Bronchial epithelial cell (primary cell): ENCODE measurements around the gene PSG11. TPM values are rescaled to one million over a fixed set of nuclear protein-coding genes. Genes with fewer than 3 reads are reported as not detected.
"Not testable (repeated sequence)": the region's sequence is repeated elsewhere in the genome, so short reads cannot be mapped to it uniquely, and the experiment has no call there.

ENCODE experiments used
- DNase-seq: peaks from one replicate; pipeline ENCODE4 v3.0.0-alpha.2; 2010; ENCODE audit warnings: low read depth
- FAIRE-seq: peaks from 2 replicates; lab custom pipeline; 2011; peaks lifted over from hg19 to GRCh38; lab: Jason Lieb, UNC
- H3K27me3 ChIP-seq: 2 replicates; pipeline ENCODE4 v1.5.1; 2011; ENCODE audit warnings: low read length; ENCODE audit not compliant: control insufficient read depth, insufficient read depth
- H3K36me3 ChIP-seq: 2 replicates; pipeline ENCODE4 v1.5.1; 2011; ENCODE audit warnings: low read length; ENCODE audit not compliant: control insufficient read depth, insufficient read depth
- H3K4me3 ChIP-seq: 2 replicates; pipeline ENCODE4 v1.5.1; 2011; ENCODE audit warnings: mild to moderate bottlenecking, low read depth, low read length, control low read depth
- total RNA-seq: library from RNA; depleted of rRNA; stranded (reverse); fragments of >200 nt; gene quantifications from 2 replicates; pipeline ENCODE4 v1.2.1, GENCODE V29; 2014
- TF ChIP-seq, protein P1 (sequence below): IDR thresholded peaks from 2 replicates; pipeline ENCODE4 v1.5.1; 2011; ENCODE audit warnings: mild to moderate bottlenecking, moderate library complexity, low read length, control low read depth, inconsistent platforms; ENCODE audit not compliant: insufficient read depth, severe bottlenecking

PSG11 gene
- total RNA-seq, 1 donor from 2014 or later, result not detected

DNA sequence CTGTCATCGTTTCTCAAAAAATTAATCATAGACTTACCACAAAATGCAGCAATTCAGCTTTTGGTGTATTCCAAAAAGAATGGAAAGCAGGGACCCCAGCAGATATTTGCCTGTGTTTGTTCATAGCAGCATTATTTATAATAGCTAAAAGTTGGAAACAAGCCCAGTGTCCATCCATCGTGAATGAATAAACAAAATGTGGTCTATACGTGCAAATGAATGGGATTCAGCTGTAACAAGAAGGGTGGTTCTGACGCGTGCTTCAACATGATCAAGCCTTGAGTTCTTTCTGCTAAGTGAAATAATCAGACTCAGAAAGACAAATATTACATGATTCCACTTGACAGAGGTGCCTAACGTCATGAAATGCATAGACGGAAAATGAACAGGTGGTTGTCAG lies 36.4 kb downstream of the PSG11 start:
- Histone ChIP-seq H3K4me3 (no peak overlapping the region), H3K27me3 (no peaks in the 10 kb centered on the region), H3K36me3 (no peaks in the 10 kb centered on the region)
- DNase-seq (peak; percentile 96), FAIRE-seq (no peak)
- TF ChIP-seq, protein P1, sequence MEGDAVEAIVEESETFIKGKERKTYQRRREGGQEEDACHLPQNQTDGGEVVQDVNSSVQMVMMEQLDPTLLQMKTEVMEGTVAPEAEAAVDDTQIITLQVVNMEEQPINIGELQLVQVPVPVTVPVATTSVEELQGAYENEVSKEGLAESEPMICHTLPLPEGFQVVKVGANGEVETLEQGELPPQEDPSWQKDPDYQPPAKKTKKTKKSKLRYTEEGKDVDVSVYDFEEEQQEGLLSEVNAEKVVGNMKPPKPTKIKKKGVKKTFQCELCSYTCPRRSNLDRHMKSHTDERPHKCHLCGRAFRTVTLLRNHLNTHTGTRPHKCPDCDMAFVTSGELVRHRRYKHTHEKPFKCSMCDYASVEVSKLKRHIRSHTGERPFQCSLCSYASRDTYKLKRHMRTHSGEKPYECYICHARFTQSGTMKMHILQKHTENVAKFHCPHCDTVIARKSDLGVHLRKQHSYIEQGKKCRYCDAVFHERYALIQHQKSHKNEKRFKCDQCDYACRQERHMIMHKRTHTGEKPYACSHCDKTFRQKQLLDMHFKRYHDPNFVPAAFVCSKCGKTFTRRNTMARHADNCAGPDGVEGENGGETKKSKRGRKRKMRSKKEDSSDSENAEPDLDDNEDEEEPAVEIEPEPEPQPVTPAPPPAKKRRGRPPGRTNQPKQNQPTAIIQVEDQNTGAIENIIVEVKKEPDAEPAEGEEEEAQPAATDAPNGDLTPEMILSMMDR, result no peak

DNA sequence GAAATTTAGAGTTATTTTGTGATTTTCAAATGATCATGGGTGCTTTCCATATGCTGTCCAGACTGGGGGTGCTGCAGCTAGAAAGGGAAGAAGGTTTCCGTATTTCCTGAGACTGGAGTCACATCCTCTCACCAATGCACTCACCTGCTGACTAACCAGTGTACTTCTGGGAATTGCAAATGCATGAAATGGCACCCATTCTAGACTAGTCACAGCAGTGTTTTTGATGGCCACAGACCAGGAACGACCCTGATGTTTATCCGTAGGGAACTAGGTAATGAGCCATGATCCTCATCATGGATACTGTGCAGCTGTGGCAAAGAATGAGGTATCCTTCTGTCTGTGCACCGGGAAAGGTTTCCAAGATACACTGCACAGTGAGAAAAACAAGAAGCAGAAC lies 37.1 kb downstream of the PSG11 start:
- DNase-seq, result peak; percentile 56
- FAIRE-seq, H3K27me3 ChIP-seq, H3K4me3 ChIP-seq, H3K36me3 ChIP-seq: not testable (repeated sequence)

DNA sequence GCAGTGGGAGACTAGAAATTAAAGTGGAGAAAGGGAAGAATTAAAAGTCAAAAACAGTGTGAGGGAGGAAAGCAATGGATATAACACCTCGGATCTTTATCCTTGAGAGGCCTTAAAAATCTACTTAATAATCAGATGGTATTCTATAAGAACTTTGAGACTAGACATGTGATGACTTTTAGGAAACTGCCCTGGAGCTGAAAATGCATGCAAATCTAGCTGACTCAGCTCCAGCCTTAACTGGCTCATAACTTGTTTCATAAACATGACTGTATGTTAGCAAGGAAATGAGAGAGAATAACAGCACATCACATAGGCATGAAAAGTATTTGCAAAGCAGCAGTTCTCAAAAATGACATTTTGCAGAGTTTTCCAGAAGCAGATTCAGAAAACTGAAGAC lies 38.1 kb downstream of the PSG11 start:
- H3K4me3 ChIP-seq, H3K36me3 ChIP-seq, DNase-seq, H3K27me3 ChIP-seq: not testable (repeated sequence)
- peak; percentile 50 for FAIRE-seq

DNA sequence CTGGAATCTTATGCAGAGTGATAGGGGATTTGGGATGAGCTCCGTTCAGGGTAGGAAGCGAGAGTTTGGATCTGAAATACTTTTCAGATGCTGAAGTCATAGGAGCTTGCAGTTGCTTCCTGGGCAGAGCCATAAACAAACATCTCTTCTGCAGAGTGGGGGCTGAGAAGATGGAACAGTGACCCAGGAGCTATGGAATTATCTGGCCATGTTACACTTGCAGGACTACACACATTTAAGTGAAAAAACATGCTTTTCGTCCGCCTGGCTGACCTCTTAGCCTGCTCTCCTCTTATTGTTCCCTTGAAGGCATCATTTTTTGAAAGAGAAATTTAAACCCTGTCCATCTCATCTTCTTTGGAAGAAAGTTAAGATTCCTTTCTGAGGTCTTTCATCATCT lies 40.7 kb downstream of the PSG11 start:
- TF ChIP-seq, protein P1, result no peak
- no peak for FAIRE-seq
- H3K4me3 ChIP-seq, result no peak overlapping the region
- no peaks in the 10 kb centered on the region for H3K36me3 ChIP-seq
- H3K27me3 ChIP-seq, result no peaks in the 10 kb centered on the region
- DNase-seq, result no peak

DNA sequence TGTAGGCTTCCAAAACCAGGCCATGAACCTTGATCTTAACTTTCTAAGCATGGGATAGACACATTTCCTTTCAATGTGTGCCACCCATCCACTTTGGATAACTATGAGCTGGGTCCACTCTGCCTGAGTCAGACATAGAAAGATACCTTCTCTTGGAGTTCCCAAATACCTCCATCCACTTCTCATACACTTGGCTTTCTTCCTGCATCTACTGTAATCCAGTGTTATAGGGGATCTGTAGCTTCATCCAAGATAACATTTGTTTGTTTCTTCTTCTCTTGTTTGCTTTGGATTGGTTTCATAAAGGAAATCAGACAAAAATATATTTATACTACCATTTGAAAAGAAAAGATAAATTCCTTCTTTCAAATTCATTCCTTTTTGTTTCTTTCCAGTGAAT lies 44.2 kb downstream of the PSG11 start:
- FAIRE-seq, DNase-seq, H3K27me3 ChIP-seq, H3K4me3 ChIP-seq, H3K36me3 ChIP-seq: not testable (repeated sequence)

DNA sequence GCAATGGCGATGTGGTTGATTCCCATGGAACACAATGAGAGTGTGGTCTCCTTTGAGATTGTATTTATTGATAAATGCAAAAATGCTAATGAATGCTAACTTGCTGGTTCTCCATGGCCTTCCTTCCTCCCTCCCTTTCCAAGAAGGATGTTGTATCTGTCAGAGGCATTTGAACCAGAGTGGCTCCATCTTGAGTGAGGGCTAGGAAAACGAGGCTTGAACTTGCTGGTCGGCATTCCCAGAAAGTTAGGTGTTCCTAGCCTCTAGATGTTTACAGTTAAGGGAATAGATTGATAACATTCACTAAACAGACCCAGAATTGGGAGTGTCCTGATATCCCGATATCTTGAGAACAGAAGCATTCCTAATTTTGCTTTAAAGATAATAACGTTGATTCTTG lies 54.8 kb downstream of the PSG11 start:
- not testable (repeated sequence) for H3K36me3 ChIP-seq, H3K27me3 ChIP-seq, FAIRE-seq, H3K4me3 ChIP-seq, DNase-seq

DNA sequence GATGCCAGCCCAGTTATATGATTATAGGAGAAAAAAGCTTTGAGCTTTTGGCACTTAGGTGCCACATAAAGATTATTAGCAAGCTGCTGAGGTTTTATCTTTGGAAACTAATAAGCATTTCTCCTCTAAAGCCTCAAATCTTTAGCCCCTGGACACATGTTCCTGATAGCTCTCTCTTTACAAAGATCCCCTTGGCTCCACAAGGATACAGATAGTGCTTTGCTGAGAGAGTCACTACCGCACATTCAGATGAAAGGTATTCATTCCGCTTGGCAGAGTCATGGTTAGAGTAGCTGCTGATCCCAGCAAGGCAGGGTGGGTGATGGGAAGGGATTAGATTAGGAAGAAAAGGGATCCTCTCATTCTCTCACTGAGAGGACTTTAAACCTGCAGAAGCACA lies 61.1 kb downstream of the PSG11 start:
- FAIRE-seq, result no peak
- TF ChIP-seq, protein P1, result no peak
- peak; percentile 39 for DNase-seq

DNA sequence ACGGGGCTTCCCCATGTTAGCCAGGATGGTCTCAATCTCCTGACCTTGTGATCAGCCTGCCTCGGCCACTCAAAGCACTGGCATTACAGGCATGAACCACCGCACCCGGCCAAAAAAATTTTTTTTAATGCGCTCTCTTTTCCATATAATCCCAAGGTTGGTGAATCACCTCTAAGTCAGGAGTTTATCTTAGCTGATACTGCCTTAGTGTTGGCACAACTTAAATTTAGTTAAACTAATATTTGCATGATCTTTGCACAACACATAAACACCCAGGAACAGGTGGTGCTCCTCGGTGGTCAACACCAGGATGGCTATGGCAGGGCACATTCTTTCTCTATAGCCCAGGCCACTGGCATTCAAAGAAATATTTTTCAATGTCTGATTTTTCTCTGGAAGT lies 65.2 kb downstream of the PSG11 start:
- Histone ChIP-seq H3K36me3 (no peaks in the 10 kb centered on the region), H3K4me3 (no peak overlapping the region), H3K27me3 (no peaks in the 10 kb centered on the region)
- FAIRE-seq, result no peak
- no peak for DNase-seq
- TF ChIP-seq, protein P1, result no peak

More for the DNA sequence above, 61.1 kb downstream of the PSG11 start:
- H3K27me3 ChIP-seq, result no peaks in the 10 kb centered on the region
- no peaks in the 10 kb centered on the region for H3K36me3 ChIP-seq
- no peak overlapping the region for H3K4me3 ChIP-seq

Other genes starting within 250 kb of the PSG11 start
- not detected in 2 replicates for gene PSG1, start 146.8 kb downstream of the PSG11 start, total RNA-seq
- not detected in 2 replicates for gene PSG6, start 108.6 kb downstream of the PSG11 start, total RNA-seq
- not detected in 2 replicates for gene PSG7, start 89.3 kb downstream of the PSG11 start, total RNA-seq
- gene PSG2, start 56.2 kb upstream of the PSG11 start, total RNA-seq, result not detected in 2 replicates
- not detected in 2 replicates for gene PSG5, start 160.1 kb upstream of the PSG11 start, total RNA-seq
- 0.26 TPM in 1 of 2 replicates, not detected in the other for gene PSG4, start 179.2 kb upstream of the PSG11 start, total RNA-seq
- not detected in 2 replicates for gene PSG9, start 243.1 kb upstream of the PSG11 start, total RNA-seq